ENCODE data around the gene SEMA6A.

DNA sequence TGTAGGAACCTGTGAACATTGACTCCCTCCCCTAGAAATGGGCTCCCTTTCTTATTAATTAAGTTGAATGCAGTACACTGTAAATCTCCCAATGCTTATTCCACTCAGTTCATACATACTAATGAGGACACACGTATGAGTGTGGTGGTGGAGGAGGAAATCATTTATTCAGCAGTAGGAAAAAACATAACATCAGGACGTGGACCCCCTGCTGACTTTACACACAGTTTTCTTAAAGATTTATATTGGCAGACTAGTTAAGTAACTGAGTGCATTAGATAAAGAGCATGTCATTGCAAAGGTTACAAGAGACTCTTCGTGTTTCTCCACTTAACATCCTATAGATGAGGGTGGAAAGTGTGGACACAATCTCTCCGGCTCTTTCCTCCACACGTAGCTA, 37.8 kb upstream of the SEMA6A start:
- TF ChIP-seq, protein P1, sequence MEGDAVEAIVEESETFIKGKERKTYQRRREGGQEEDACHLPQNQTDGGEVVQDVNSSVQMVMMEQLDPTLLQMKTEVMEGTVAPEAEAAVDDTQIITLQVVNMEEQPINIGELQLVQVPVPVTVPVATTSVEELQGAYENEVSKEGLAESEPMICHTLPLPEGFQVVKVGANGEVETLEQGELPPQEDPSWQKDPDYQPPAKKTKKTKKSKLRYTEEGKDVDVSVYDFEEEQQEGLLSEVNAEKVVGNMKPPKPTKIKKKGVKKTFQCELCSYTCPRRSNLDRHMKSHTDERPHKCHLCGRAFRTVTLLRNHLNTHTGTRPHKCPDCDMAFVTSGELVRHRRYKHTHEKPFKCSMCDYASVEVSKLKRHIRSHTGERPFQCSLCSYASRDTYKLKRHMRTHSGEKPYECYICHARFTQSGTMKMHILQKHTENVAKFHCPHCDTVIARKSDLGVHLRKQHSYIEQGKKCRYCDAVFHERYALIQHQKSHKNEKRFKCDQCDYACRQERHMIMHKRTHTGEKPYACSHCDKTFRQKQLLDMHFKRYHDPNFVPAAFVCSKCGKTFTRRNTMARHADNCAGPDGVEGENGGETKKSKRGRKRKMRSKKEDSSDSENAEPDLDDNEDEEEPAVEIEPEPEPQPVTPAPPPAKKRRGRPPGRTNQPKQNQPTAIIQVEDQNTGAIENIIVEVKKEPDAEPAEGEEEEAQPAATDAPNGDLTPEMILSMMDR (optimal IDR thresholded peaks at IDR 0.05 in 1 of 3, IDR thresholded peaks at IDR 0.05 in 1 of 3, conservative IDR thresholded peaks at IDR 0.05 in 1 of 3; ENCODE audit: extremely low read depth in 1 of 3, insufficient read depth in 2 of 3, low read length in 3 of 3) = no peak
- TF ChIP-seq EZH2 (IDR thresholded peaks at IDR 0.05; ENCODE audit: low read length) = no peak
